AG09309 (cell line): Measurements from ENCODE around the gene LONP1.

Experiments used
- DNase-seq: peaks from one replicate; pipeline ENCODE4 v3.0.0-alpha.2; 2010; ENCODE audit warnings: low read depth
- H3K4me3 ChIP-seq: 2 replicates; pipeline ENCODE4 v1.5.1; 2011; ENCODE audit warnings: mild to moderate bottlenecking, low read depth, low read length, moderate library complexity; ENCODE audit not compliant: control insufficient read depth
- CTCF ChIP-seq: IDR thresholded peaks from 2 replicates; pipeline ENCODE4 v1.5.1; 2011; ENCODE audit warnings: mild to moderate bottlenecking, low read depth, low read length, inconsistent platforms; ENCODE audit not compliant: insufficient read depth, control insufficient read depth; ENCODE audit errors: missing control alignments

The LONP1 gene

GRCh38 chr19:5686647-5687359 lies 33.1 kb downstream of the LONP1 start:
- H3K4me3 ChIP-seq, result peak overlapping the region; percentile 39
- peak; percentile 85 for TF ChIP-seq CTCF
- DNase-seq, result no peak

- no peak for TF ChIP-seq CTCF
- H3K4me3 ChIP-seq, result peak overlapping the region; percentile 39
- no peak for DNase-seq
Measured at GRCh38 chr19:5686326-5686646, 33.7 kb downstream of the LONP1 start.

- DNase-seq, result no peak
- no peak overlapping the region for H3K4me3 ChIP-seq
- TF ChIP-seq CTCF, result no peak
Measured at GRCh38 chr19:5684694-5685430, 35.1 kb downstream of the LONP1 start.

GRCh38 chr19:5683177-5683886 lies 36.6 kb downstream of the LONP1 start:
- no peak for TF ChIP-seq CTCF
- H3K4me3 ChIP-seq, result no peak overlapping the region
- DNase-seq, result no peak

GRCh38 chr19:5682107-5682482 lies 37.9 kb downstream of the LONP1 start:
- TF ChIP-seq CTCF, result no peak
- H3K4me3 ChIP-seq, result no peak overlapping the region

GRCh38 chr19:5681391-5682106 lies 38.4 kb downstream of the LONP1 start:
- TF ChIP-seq CTCF, result no peak
- H3K4me3 ChIP-seq, result peak overlapping the region; percentile 85
- DNase-seq, result no peak

More at GRCh38 chr19:5682107-5682482, 37.9 kb downstream of the LONP1 start:
- DNase-seq, result no peak
